IMR-90 (cell line): ENCODE measurements around the gene TRAFD1. TPM values are rescaled to one million over a fixed set of nuclear protein-coding genes. Genes with fewer than 3 reads are reported as not detected.

Experiments used
- ATAC-seq: fragments of 200-7000 bp; cut with Tn5 transposase; 2 replicates; pipeline ENCODE4 v1.9.1; 2020; ENCODE audit warnings: low read depth, mild to moderate bottlenecking, moderate library complexity
- BruUV-seq: library from RNA; stranded (reverse); fragments of 400-500 nt; replicated peaks from 2 replicates; lab custom pipeline; 2021; lab: Mats Ljungman, UMichigan
- CTCF ChIA-PET: fragments of 300-600 bp; formaldehyde crosslinking; extraction: SDS; loops from one replicate; lab custom pipeline; 2021; ENCODE audit warnings: antibody characterized with exemption; lab: Yijun Ruan, JAX
- POLR2A ChIA-PET: fragments of 300-600 bp; sonication (Branson Sonifier 250); formaldehyde crosslinking; loops from one replicate; lab custom pipeline; 2022; ENCODE audit warnings: antibody characterized with exemption; ENCODE audit not compliant: unreplicated experiment; lab: Charles Lee
- DNase-seq: peaks from one replicate; pipeline ENCODE4 v3.0.0; 2013
- H2AFZ ChIP-seq: replicated peaks from 2 replicates; pipeline ENCODE3; 2013; ENCODE audit warnings: low read length, mild to moderate bottlenecking; ENCODE audit not compliant: poor library complexity
- H2AK5ac ChIP-seq: 2 replicates; pipeline ENCODE4 v1.6.1; 2013; ENCODE audit warnings: low read depth, low read length, inconsistent platforms
- H2AK9ac ChIP-seq: replicated peaks from 2 replicates; pipeline ENCODE3; 2013; ENCODE audit warnings: mild to moderate bottlenecking, low read depth, low read length, moderate library complexity; ENCODE audit not compliant: poor library complexity
- H2BK120ac ChIP-seq: 2 replicates; pipeline ENCODE4 v1.6.1; 2013; ENCODE audit warnings: low read depth, low read length, inconsistent platforms
- H2BK15ac ChIP-seq: 3 replicates; pipeline ENCODE4 v1.6.1; 2013; ENCODE audit warnings: low read depth, low read length, inconsistent platforms
- H2BK20ac ChIP-seq: 2 replicates; pipeline ENCODE4 v1.6.1; 2013; ENCODE audit warnings: low read depth, mild to moderate bottlenecking, inconsistent platforms, low read length, moderate library complexity
- H2BK5ac ChIP-seq: 2 replicates; pipeline ENCODE4 v1.6.1; 2013; ENCODE audit warnings: mild to moderate bottlenecking, low read depth, low read length, inconsistent platforms; ENCODE audit not compliant: poor library complexity, severe bottlenecking
- H3K14ac ChIP-seq: replicated peaks from 2 replicates; pipeline ENCODE4 v1.6.1; 2013; ENCODE audit warnings: low read depth, low read length, inconsistent platforms
- H3K18ac ChIP-seq: 2 replicates; pipeline ENCODE4 v1.6.1; 2013; ENCODE audit warnings: low read depth, low read length, control low read depth
- H3K23ac ChIP-seq: 2 replicates; pipeline ENCODE4 v1.6.1; 2013; ENCODE audit warnings: low read depth, low read length, inconsistent platforms
- H3K27ac ChIP-seq: 2 replicates; pipeline ENCODE4 v1.5.1; 2013; ENCODE audit warnings: mild to moderate bottlenecking, control low read depth, low read length; ENCODE audit not compliant: insufficient read depth
- H3K27me3 ChIP-seq: 2 replicates; pipeline ENCODE4 v1.6.1; 2013; ENCODE audit warnings: low read length; ENCODE audit not compliant: control insufficient read depth, insufficient read depth
- H3K36me3 ChIP-seq: 2 replicates; pipeline ENCODE4 v1.6.1; 2013; ENCODE audit warnings: low read length, mixed read lengths; ENCODE audit not compliant: control insufficient read depth, insufficient read depth
- H3K4ac ChIP-seq: 2 replicates; pipeline ENCODE4 v1.6.1; 2013; ENCODE audit warnings: low read depth, low read length, inconsistent platforms
- H3K4me1 ChIP-seq: 2 replicates; pipeline ENCODE4 v1.6.1; 2013; ENCODE audit warnings: low read length, mixed read lengths; ENCODE audit not compliant: control insufficient read depth, insufficient read depth
- H3K4me2 ChIP-seq: 2 replicates; pipeline ENCODE4 v1.6.1; 2013; ENCODE audit warnings: low read depth, mild to moderate bottlenecking, control low read depth, low read length, moderate library complexity
- H3K4me3 ChIP-seq: 2 replicates; pipeline ENCODE4 v1.5.1; 2013; ENCODE audit warnings: low read depth, mild to moderate bottlenecking, control low read depth, low read length, moderate library complexity; ENCODE audit not compliant: insufficient read depth
- H3K56ac ChIP-seq: 2 replicates; pipeline ENCODE4 v1.6.1; 2013; ENCODE audit warnings: low read length, inconsistent platforms; ENCODE audit not compliant: insufficient read depth; ENCODE audit errors: extremely low read depth
- H3K79me1 ChIP-seq, 2 experiments: 2 replicates each; pipeline ENCODE4 v1.6.1; 2013; ENCODE audit warnings: low read length in 2 of 2, inconsistent platforms in 1 of 2, low read depth in 1 of 2
- H3K9ac ChIP-seq: 2 replicates; pipeline ENCODE4 v1.6.1; 2013; ENCODE audit warnings: low read depth, low read length, control low read depth
- H3K9me1 ChIP-seq: 2 replicates; pipeline ENCODE4 v1.6.1; 2013; ENCODE audit warnings: low read length, inconsistent platforms; ENCODE audit not compliant: insufficient read depth
- H3K9me3 ChIP-seq: 2 replicates; pipeline ENCODE4 v1.6.1; 2013; ENCODE audit warnings: low read length; ENCODE audit not compliant: control insufficient read depth, insufficient read depth
- H4K20me1 ChIP-seq: 2 replicates; pipeline ENCODE4 v1.6.1; 2013; ENCODE audit warnings: low read length, inconsistent platforms; ENCODE audit not compliant: insufficient read depth
- H4K5ac ChIP-seq: 2 replicates; pipeline ENCODE4 v1.6.1; 2013; ENCODE audit warnings: mild to moderate bottlenecking, low read depth, low read length, control low read depth
- H4K8ac ChIP-seq, 2 experiments: 2 replicates each; pipeline ENCODE4 v1.6.1; 2013; ENCODE audit warnings: low read depth in 2 of 2, low read length in 2 of 2, control low read depth in 1 of 2, inconsistent platforms in 1 of 2
- H4K91ac ChIP-seq: 2 replicates; pipeline ENCODE4 v1.6.1; 2013; ENCODE audit warnings: low read depth, low read length, inconsistent platforms; ENCODE audit not compliant: insufficient read depth
- BHLHE40 ChIP-seq: fragments of 150-350 bp; IDR thresholded peaks from 2 replicates; pipeline ENCODE4 v1.6.1; 2016; ENCODE audit warnings: mild to moderate bottlenecking, low read depth, low read length
- CHD1 ChIP-seq: IDR thresholded peaks from 2 replicates; pipeline ENCODE4 v1.6.1; 2012; ENCODE audit warnings: low read depth, low read length, improper control_type of control experiment
- ELK1 ChIP-seq: fragments of 150-350 bp; IDR thresholded peaks from 2 replicates; pipeline ENCODE4 v1.6.1; 2016; ENCODE audit warnings: low read depth, mild to moderate bottlenecking, low read length, moderate library complexity, borderline replicate concordance
- MAFK ChIP-seq: IDR thresholded peaks from 2 replicates; pipeline ENCODE4 v1.6.1; 2012; ENCODE audit warnings: low read depth, low read length, improper control_type of control experiment
- MAZ ChIP-seq: IDR thresholded peaks from 2 replicates; pipeline ENCODE4 v1.6.1; 2012; ENCODE audit warnings: low read depth, mild to moderate bottlenecking, low read length, improper control_type of control experiment, moderate library complexity, borderline replicate concordance
- NFE2L2 ChIP-seq: fragments of 150-350 bp; IDR thresholded peaks from 2 replicates; pipeline ENCODE4 v1.6.1; 2016; ENCODE audit warnings: low read depth, mild to moderate bottlenecking, low read length
- RAD21 ChIP-seq: IDR thresholded peaks from 2 replicates; pipeline ENCODE4 v1.6.1; 2012; ENCODE audit warnings: low read length, improper control_type of control experiment
- WGBS, 2 experiments: methylation state at CpG; one replicate each; pipeline versions ENCODE4 v1.1.5 to v1.1.7; 2013; ENCODE audit warnings: missing lambda C conversion rate in 2 of 2; ENCODE audit not compliant: insufficient read length in 1 of 2; ENCODE audit errors: extremely low coverage in 2 of 2; 5-methylcytosine and 5-hydroxymethylcytosine counted together
- dilution Hi-C: fragments of 300-500 bp; cut with HindIII; formaldehyde crosslinking; loops from one replicate; pipeline ENCODE4 v1.14.3; 2018; ENCODE audit warnings: low sequenced_read_pairs; ENCODE audit not compliant: unreplicated experiment
- in situ Hi-C: fragments of 300-500 bp; cut with MboI; formaldehyde crosslinking; loops from 3 replicates; pipeline ENCODE4 v1.14.3; 2019; ENCODE audit warnings: low sequenced_read_pairs, inconsistent platforms, mixed read lengths
- intact Hi-C: fragments of 100-400 bp; cut with micrococcal nuclease; formaldehyde crosslinking; loops from 2 replicates; pipeline ENCODE4 v1.10.0; 2022
- polyA plus RNA-seq, 3 experiments: library from polyadenylated mRNA; depleted of rRNA; stranded (reverse); fragments of >200 nt; gene quantifications; 2 replicates each; pipeline ENCODE4 v1.2.3, GENCODE V29; 2012; ENCODE audit warnings: low replicate concordance in 1 of 3
- total RNA-seq: library from RNA; depleted of rRNA; stranded (reverse); fragments of >200 nt; gene quantifications from 2 replicates; pipeline ENCODE4 v1.2.3, GENCODE V29; 2012

Gene TRAFD1
- total and polyA plus RNA-seq, 2 of the 4 experiments (the other 2 are of a cell fraction): 41.3 to 70.4 TPM

GRCh38 chr12:112180422-112180821 is 55.1 kb downstream of the TRAFD1 start:
- Histone ChIP-seq H3K27ac (no peak overlapping the region), H3K4ac (no peak overlapping the region), H3K36me3 (peaks cover 40% of the 10 kb centered on the region), H2BK5ac (no peak overlapping the region), H3K4me1 (peaks cover 10% of the 10 kb centered on the region), H3K18ac (no peak overlapping the region), H2BK120ac (no peak overlapping the region), H2AK9ac (no peak overlapping the region), H4K5ac (no peak overlapping the region), H3K23ac (no peak overlapping the region), H3K56ac (no peak overlapping the region), H4K20me1 (peaks cover 8% of the 10 kb centered on the region; the same call in 1 of the 2 replicates), H3K9me1 (no peaks in the 10 kb centered on the region; the same call in 1 of the 2 replicates), H3K79me1 (peaks cover 0 to 7% of the 10 kb centered on the region in 2 experiments; a peak in 1 of 4 replicates), H3K27me3 (no peaks in the 10 kb centered on the region), H3K4me2 (no peak overlapping the region), H3K14ac (no peak overlapping the region), H3K9ac (no peak overlapping the region), H2AFZ (no peak overlapping the region), H4K91ac (no peak overlapping the region), H2BK20ac (no peak overlapping the region), H4K8ac (no peak overlapping the region), H3K9me3 (no peaks in the 10 kb centered on the region), H3K4me3 (no peak overlapping the region), H2BK15ac (no peak overlapping the region), H2AK5ac (no peak overlapping the region)
- 100% methylated on average over 1 of the region's 4 CpGs; no CpG with 5 or more reads in 1 of the 2 experiments for WGBS, 2 experiments
- dilution Hi-C loops (no loop called here), intact Hi-C loops (no loop called here), in situ Hi-C loops (no loop called here)
- ChIA-PET POLR2A (no interaction called here), CTCF (no interaction called here)
- TF ChIP-seq NFE2L2 (no peak), MAZ (no peak), CHD1 (no peak), RAD21 (no peak), BHLHE40 (no peak), ELK1 (no peak), MAFK (no peak)
- no peak for ATAC-seq
- DNase-seq: no peak
- no TSS peak for BruUV-seq
